BJ (cell line): ENCODE data around the gene FCRL2. TPM values are rescaled to one million over a fixed set of nuclear protein-coding genes. Genes with fewer than 3 reads are reported as not detected.

ENCODE experiments used
- CTCF ChIA-PET: fragments of 350-600 bp; formaldehyde crosslinking; extraction: SDS; loops from one replicate; lab custom pipeline; 2021; ENCODE audit warnings: antibody characterized with exemption, inconsistent platforms; lab: Yijun Ruan, JAX
- POLR2A ChIA-PET: fragments of 300-600 bp; sonication (Branson Sonifier 250); formaldehyde crosslinking; extraction: SDS; loops from one replicate; lab custom pipeline; 2021; ENCODE audit warnings: antibody characterized with exemption; lab: Charles Lee
- DNase-seq: peaks from one replicate; pipeline ENCODE4 v3.0.0-alpha.2; 2011; ENCODE audit warnings: low read depth
- H3K27me3 ChIP-seq: 2 replicates; pipeline ENCODE4 v1.6.0; 2011; ENCODE audit warnings: low read length; ENCODE audit not compliant: control insufficient read depth, insufficient read depth
- H3K36me3 ChIP-seq: 2 replicates; pipeline ENCODE4 v1.5.1; 2011; ENCODE audit warnings: low read length; ENCODE audit not compliant: control insufficient read depth, insufficient read depth
- H3K4me3 ChIP-seq: 2 replicates; pipeline ENCODE4 v1.5.1; 2011; ENCODE audit warnings: low read depth, mild to moderate bottlenecking, control low read depth, low read length
- CTCF ChIP-seq: IDR thresholded peaks from 2 replicates; pipeline ENCODE4 v1.5.1; 2011; ENCODE audit warnings: low read depth, mild to moderate bottlenecking, control low read depth, inconsistent platforms, low read length, moderate library complexity; ENCODE audit not compliant: insufficient read depth
- polyA plus RNA-seq: library from polyadenylated mRNA; depleted of rRNA; stranded (reverse); fragments of >200 nt; gene quantifications from 2 replicates; pipeline ENCODE4 v1.2.3, GENCODE V29; 2011

The FCRL2 gene
- polyA plus RNA-seq, 1 experiment: not detected

DNA sequence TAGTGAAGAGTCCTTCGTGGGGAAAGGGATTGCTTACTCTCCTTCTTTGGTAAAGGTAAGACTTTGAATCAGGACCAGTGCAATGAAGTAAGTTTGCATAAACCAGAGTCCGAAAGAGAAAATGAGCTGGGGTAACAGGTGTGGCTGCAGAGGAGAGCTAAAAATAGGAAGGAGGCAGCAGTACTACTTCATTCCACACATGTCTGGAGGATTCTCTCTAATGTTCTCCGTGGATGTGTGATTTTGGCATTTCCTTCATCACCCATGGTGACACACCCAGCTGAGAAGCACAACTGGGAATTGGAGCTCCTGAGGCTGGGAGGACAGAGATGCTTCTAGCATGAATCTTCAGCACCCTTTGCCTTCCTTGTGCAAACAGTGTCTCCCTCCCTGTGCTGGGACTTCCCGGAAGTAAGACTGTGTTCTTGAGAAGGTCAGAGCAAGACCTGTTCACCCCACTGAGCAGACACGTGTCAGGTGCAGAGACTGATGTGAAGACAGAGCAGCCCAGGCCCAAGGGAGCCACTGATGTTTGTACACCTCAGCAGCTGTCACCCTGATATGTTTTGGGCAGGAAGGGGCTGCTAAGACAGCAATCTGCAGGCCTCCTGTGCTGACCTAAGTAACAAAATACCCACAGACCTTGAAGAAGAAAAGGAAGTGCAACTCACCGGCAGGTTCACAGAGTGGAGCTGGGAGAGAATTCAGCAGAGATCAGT is 29.7 kb upstream of the FCRL2 start:
- CTCF ChIA-PET: no interaction called here
- POLR2A ChIA-PET: no interaction called here
- Histone ChIP-seq H3K4me3 (no peak overlapping the region), H3K27me3 (no peaks in the 10 kb centered on the region; the same call in 1 of the 2 replicates), H3K36me3 (no peaks in the 10 kb centered on the region)
- no peak for TF ChIP-seq CTCF
- no peak for DNase-seq

DNA sequence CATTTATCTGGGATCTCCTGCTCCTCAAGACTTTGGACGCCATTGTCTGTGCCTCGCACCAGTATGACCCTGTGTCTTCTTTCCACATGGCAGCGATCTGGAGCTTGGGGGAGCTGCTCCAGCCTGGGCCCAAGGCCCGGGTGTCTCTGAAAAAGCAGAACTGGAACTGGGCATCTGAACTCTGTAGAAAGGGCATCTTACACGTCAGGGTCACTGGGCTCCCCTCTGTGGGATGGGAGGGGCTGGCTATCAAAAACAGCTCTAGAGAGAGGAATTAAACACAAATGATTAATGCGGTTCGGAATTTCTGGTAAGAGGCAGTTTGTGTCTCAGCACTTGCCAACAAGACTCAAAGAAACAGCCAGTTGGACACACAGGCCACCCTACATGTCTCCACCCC is 26.9 kb upstream of the FCRL2 start:
- no peak for DNase-seq
- no peak for TF ChIP-seq CTCF
- H3K36me3 ChIP-seq: no peaks in the 10 kb centered on the region
- ChIA-PET POLR2A (no interaction called here), CTCF (no interaction called here)
- H3K27me3 ChIP-seq: no peaks in the 10 kb centered on the region; the same call in 1 of the 2 replicates
- no peak overlapping the region for H3K4me3 ChIP-seq

DNA sequence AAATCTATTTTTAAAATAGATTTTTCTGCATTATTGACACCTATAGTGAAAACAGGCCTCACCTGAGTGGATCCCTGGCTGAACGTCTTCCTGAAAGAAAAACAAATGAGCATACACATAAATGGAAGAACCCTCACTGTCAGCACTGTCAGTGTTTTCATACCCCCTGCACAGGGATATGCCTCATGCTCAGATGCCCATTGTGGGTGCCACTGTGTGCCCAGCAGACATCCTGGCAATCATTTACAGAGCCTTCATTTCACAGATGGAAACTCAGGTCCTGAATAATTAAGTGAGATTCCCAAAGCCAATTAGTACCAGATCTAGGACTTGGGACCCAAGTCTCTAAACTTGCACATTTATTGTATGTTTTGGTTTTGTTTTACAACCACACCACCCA is 23.1 kb upstream of the FCRL2 start:
- POLR2A ChIA-PET: no interaction called here
- TF ChIP-seq CTCF: no peak
- DNase-seq: no peak
- CTCF ChIA-PET: no interaction called here
- H3K4me3 ChIP-seq: no peak overlapping the region
- H3K27me3 ChIP-seq: no peaks in the 10 kb centered on the region; the same call in 1 of the 2 replicates
- H3K36me3 ChIP-seq: no peaks in the 10 kb centered on the region

GRCh38 chr1:157798211-157798610 is 21.3 kb upstream of the FCRL2 start:
- CTCF ChIA-PET: no interaction called here
- TF ChIP-seq CTCF: no peak
- no peaks in the 10 kb centered on the region; the same call in 1 of the 2 replicates for H3K27me3 ChIP-seq
- H3K36me3 ChIP-seq: no peaks in the 10 kb centered on the region
- POLR2A ChIA-PET: no interaction called here
- DNase-seq: no peak
- no peak overlapping the region for H3K4me3 ChIP-seq

DNA sequence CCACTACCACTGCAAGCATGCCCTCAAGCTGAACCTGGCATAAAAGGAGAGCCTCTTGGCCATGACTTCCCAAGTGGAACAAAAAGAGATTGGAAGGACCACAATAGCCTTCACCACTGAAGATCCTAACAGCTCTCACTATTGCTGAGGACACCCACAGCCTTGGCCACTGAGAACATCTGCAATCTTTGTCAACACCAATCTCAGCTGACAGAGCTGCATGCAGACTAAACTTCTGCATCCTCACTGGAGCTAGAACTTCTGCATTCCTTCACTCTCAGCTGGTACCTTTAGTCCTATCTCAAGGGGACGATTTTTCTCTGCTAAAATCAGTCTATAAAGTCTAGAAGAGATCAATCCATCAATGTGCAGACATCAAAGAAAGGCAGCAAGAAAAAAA is 8.3 kb upstream of the FCRL2 start:
- ChIA-PET CTCF (no interaction called here), POLR2A (no interaction called here)
- H3K4me3 ChIP-seq: no peak overlapping the region
- H3K36me3 ChIP-seq: no peaks in the 10 kb centered on the region
- no peak for DNase-seq
- no peaks in the 10 kb centered on the region for H3K27me3 ChIP-seq
- no peak for TF ChIP-seq CTCF
